Small intestine (tissue), 7 donors: ENCODE results near the gene BEND4. TPM values are rescaled to one million over a fixed set of nuclear protein-coding genes. Genes with fewer than 3 reads are reported as not detected.
A peak's percentile ranks its signal among the peaks of the same experiment; 100 is the strongest.

ENCODE experiments used
- DNase-seq, 2 donors: peaks; one replicate each; pipeline versions ENCODE4 v3.0.0 to v3.0.0-alpha.2; 2013
- FAIRE-seq: peaks from 2 replicates; lab custom pipeline; 2012; peaks lifted over from hg19 to GRCh38; lab: Jason Lieb, UNC
- H3K27ac ChIP-seq, 3 donors: one replicate each; pipeline ENCODE4 v1.5.1; 2013; ENCODE audit warnings: low read length in 2 of 3, mild to moderate bottlenecking in 2 of 3, control low read depth in 1 of 3, inconsistent platforms in 1 of 3, low read depth in 1 of 3, moderate library complexity in 1 of 3
- H3K27me3 ChIP-seq, 3 donors: one replicate each; pipeline ENCODE4 v1.6.1; 2013; ENCODE audit warnings: low read length in 3 of 3, inconsistent platforms in 1 of 3; ENCODE audit not compliant: control insufficient read depth in 3 of 3, insufficient read depth in 3 of 3
- H3K36me3 ChIP-seq, 3 donors: one replicate each; pipeline ENCODE4 v1.6.1; 2013; ENCODE audit warnings: low read length in 3 of 3, inconsistent platforms in 1 of 3, low read depth in 1 of 3, mild to moderate bottlenecking in 1 of 3, moderate library complexity in 1 of 3; ENCODE audit not compliant: control insufficient read depth in 3 of 3, insufficient read depth in 2 of 3
- H3K4me1 ChIP-seq, 3 donors: one replicate each; pipeline ENCODE4 v1.6.1; 2013; ENCODE audit warnings: low read length in 2 of 3, inconsistent platforms in 1 of 3, low read depth in 1 of 3, mild to moderate bottlenecking in 1 of 3, moderate library complexity in 1 of 3; ENCODE audit not compliant: control insufficient read depth in 3 of 3, insufficient read depth in 2 of 3
- H3K4me3 ChIP-seq, 3 donors: one replicate each; pipeline ENCODE4 v1.5.1; 2013; ENCODE audit warnings: low read length in 3 of 3, control low read depth in 1 of 3, inconsistent platforms in 1 of 3, low read depth in 1 of 3, mild to moderate bottlenecking in 1 of 3, moderate library complexity in 1 of 3
- H3K9me3 ChIP-seq, 2 donors: one replicate each; pipeline ENCODE4 v1.6.1; 2013; ENCODE audit warnings: low read depth in 1 of 2, low read length in 1 of 2; ENCODE audit not compliant: control insufficient read depth in 2 of 2, insufficient read depth in 1 of 2
- WGBS, 3 donors: extraction: QIAGEN DNeasy Blood & Tissue Kit; methylation state at CpG; one replicate each; pipeline ENCODE4 v1.1.7; 2013; 5-methylcytosine and 5-hydroxymethylcytosine counted together
- polyA plus RNA-seq, 4 donors: library from polyadenylated mRNA; stranded (reverse) in 3 of 4; unstranded in 1 of 4; fragments of 200-250 nt in 3 of 4; fragments of 120-200 nt in 1 of 4; gene quantifications; one replicate each; pipeline versions ENCODE4 v1.2.1 to v1.2.3, GENCODE V29; 2013
- donor health status: healthy with polysubstance abuse.
- donor health status: control.
- donor health status: control.
- donor health status: Bipolar disorder and iron deficiency.
- donor health status: healthy.

The BEND4 gene
- polyA plus RNA-seq, 4 donors, result 0.10 to 1.8 TPM; not detected in 2

- H3K4me3 ChIP-seq, result peak overlapping the region; percentile 35 to 54 (median 36)
- 1 to 4% (median 3%) methylated on average over 89 to 122 of the region's 122 CpGs for WGBS, 3 donors
- peaks cover 8 to 38% (median 12%) of the 10 kb centered on the region in 3 donors for H3K27me3 ChIP-seq
- no peaks in the 10 kb centered on the region for H3K9me3 ChIP-seq
- H3K4me1 ChIP-seq, result peaks cover 0 to 4% (median 2%) of the 10 kb centered on the region in 3 donors
- FAIRE-seq (no peak), DNase-seq (peak in 1 of 2 donors; percentile 43)
- H3K27ac ChIP-seq, result no peak overlapping the region
- H3K36me3 ChIP-seq, result no peaks in the 10 kb centered on the region
These were observed 618 bp downstream of the BEND4 start for GRCh38 chr4:42151568-42152506.

- peaks cover 0 to 4% (median 2%) of the 10 kb centered on the region in 3 donors for H3K4me1 ChIP-seq
- H3K9me3 ChIP-seq, result no peaks in the 10 kb centered on the region
- H3K4me3 ChIP-seq, result peak overlapping the region; percentile 32 to 54 (median 34)
- H3K27ac ChIP-seq, result no peak overlapping the region
- DNase-seq (peak in 1 of 2 donors; percentile 7), FAIRE-seq (no peak)
- no peaks in the 10 kb centered on the region for H3K36me3 ChIP-seq
- H3K27me3 ChIP-seq, result peaks cover 8 to 38% (median 12%) of the 10 kb centered on the region in 3 donors
- WGBS, 3 donors, result 5 to 11% (median 10%) methylated on average over 77 to 89 of the region's 89 CpGs
These were observed 1.5 kb downstream of the BEND4 start for GRCh38 chr4:42150653-42151567.

- Histone ChIP-seq H3K9me3 (no peaks in the 10 kb centered on the region), H3K4me3 (no peak overlapping the region), H3K36me3 (no peaks in the 10 kb centered on the region), H3K4me1 (peaks cover 0 to 4% (median 2%) of the 10 kb centered on the region in 3 donors), H3K27me3 (peaks cover 8 to 42% (median 12%) of the 10 kb centered on the region in 3 donors), H3K27ac (no peak overlapping the region)
- no peak for DNase-seq
- WGBS, 3 donors, result 74 to 83% (median 79%) methylated on average over 7 of the region's 7 CpGs
- FAIRE-seq, result no peak
These were observed 3.5 kb downstream of the BEND4 start for GRCh38 chr4:42149004-42149403.

- peaks cover 8 to 40% (median 12%) of the 10 kb centered on the region in 3 donors for H3K27me3 ChIP-seq
- no peak for FAIRE-seq
These were observed 4.0 kb downstream of the BEND4 start for GRCh38 chr4:42148425-42148824.

GRCh38 chr4:42144028-42144427 lies 8.4 kb downstream of the BEND4 start:
- H3K27ac ChIP-seq, result no peak overlapping the region
- H3K27me3 ChIP-seq, result peaks cover 0 to 7% (median 0%) of the 10 kb centered on the region in 3 donors
- no peaks in the 10 kb centered on the region for H3K4me1 ChIP-seq
- FAIRE-seq (no peak), DNase-seq (no peak)
- H3K9me3 ChIP-seq, result no peaks in the 10 kb centered on the region
- 64 to 83% (median 79%) methylated on average over 7 of the region's 7 CpGs for WGBS, 3 donors
- no peak overlapping the region for H3K4me3 ChIP-seq
- peaks cover 0 to 2% (median 0%) of the 10 kb centered on the region in 3 donors for H3K36me3 ChIP-seq

More at GRCh38 chr4:42148425-42148824, 4.0 kb downstream of the BEND4 start:
- no peak overlapping the region for H3K27ac ChIP-seq
- no peaks in the 10 kb centered on the region for H3K36me3 ChIP-seq
- H3K9me3 ChIP-seq, result no peaks in the 10 kb centered on the region
- H3K4me3 ChIP-seq, result no peak overlapping the region
- peaks cover 0 to 4% (median 2%) of the 10 kb centered on the region in 3 donors for H3K4me1 ChIP-seq
- DNase-seq, result no peak
- 75 to 94% (median 90%) methylated on average over 1 of the region's 1 CpG for WGBS, 3 donors

- peaks cover 0 to 6% (median 0%) of the 10 kb centered on the region in 3 donors for H3K27me3 ChIP-seq
- no peak overlapping the region for H3K27ac ChIP-seq
- no peak overlapping the region for H3K4me3 ChIP-seq
- no peaks in the 10 kb centered on the region for H3K4me1 ChIP-seq
- WGBS, 3 donors, result 66 to 73% (median 73%) methylated on average over 4 of the region's 4 CpGs
- DNase-seq, result no peak
- no peaks in the 10 kb centered on the region for H3K9me3 ChIP-seq
- H3K36me3 ChIP-seq, result peaks cover 0 to 2% (median 0%) of the 10 kb centered on the region in 3 donors
- FAIRE-seq, result no peak
These were observed 9.9 kb downstream of the BEND4 start for GRCh38 chr4:42142591-42142990.

- WGBS, 3 donors, result 69 to 78% (median 74%) methylated on average over 3 of the region's 3 CpGs
- FAIRE-seq, result no peak
- H3K27ac ChIP-seq, result no peak overlapping the region
These were observed 16.1 kb downstream of the BEND4 start for GRCh38 chr4:42136371-42136770.

GRCh38 chr4:42133006-42133405 lies 19.4 kb downstream of the BEND4 start:
- WGBS, 3 donors, result 41 to 67% (median 60%) methylated on average over 1 of the region's 1 CpG
- H3K9me3 ChIP-seq, result no peaks in the 10 kb centered on the region
- no peak for FAIRE-seq

More at GRCh38 chr4:42136371-42136770, 16.1 kb downstream of the BEND4 start:
- Histone ChIP-seq H3K4me3 (no peak overlapping the region), H3K36me3 (peaks cover 0 to 2% (median 0%) of the 10 kb centered on the region in 3 donors), H3K27me3 (no peaks in the 10 kb centered on the region), H3K9me3 (no peaks in the 10 kb centered on the region), H3K4me1 (no peaks in the 10 kb centered on the region)
- no peak for DNase-seq

More at GRCh38 chr4:42133006-42133405, 19.4 kb downstream of the BEND4 start:
- no peaks in the 10 kb centered on the region for H3K4me1 ChIP-seq
- no peaks in the 10 kb centered on the region for H3K27me3 ChIP-seq
- no peak overlapping the region for H3K4me3 ChIP-seq
- H3K27ac ChIP-seq, result no peak overlapping the region
- DNase-seq, result no peak
- no peaks in the 10 kb centered on the region for H3K36me3 ChIP-seq
